HCT116 (cell line): ENCODE measurements around the gene TMEM120A. TPM values are rescaled to one million over a fixed set of nuclear protein-coding genes. Genes with fewer than 3 reads are reported as not detected.

ENCODE experiments used
- ATAC-seq: fragments of 200-7000 bp; cut with Tn5 transposase; 2 replicates; pipeline ENCODE4 v1.9.1; 2020; ENCODE audit warnings: mild to moderate bottlenecking, moderate library complexity
- BruUV-seq: library from RNA; stranded (reverse); fragments of 400-500 nt; replicated peaks from 2 replicates; lab custom pipeline; 2021; lab: Mats Ljungman, UMichigan
- CTCF ChIA-PET: fragments of 300-600 bp; sonication (Branson Sonifier 250); formaldehyde crosslinking; loops from one replicate; lab custom pipeline; 2021; ENCODE audit warnings: antibody characterized with exemption; lab: Charles Lee
- POLR2A ChIA-PET: fragments of 300-600, 350-600 bp; sonication (Branson Sonifier 250); formaldehyde crosslinking; loops from one replicate; lab custom pipeline; 2021; ENCODE audit warnings: antibody characterized with exemption; lab: Charles Lee
- RAD21 ChIA-PET, 2 experiments: fragments of 300-600 bp; sonication (Branson Sonifier 250); formaldehyde crosslinking; loops; one replicate each; lab custom pipeline; 2023; ENCODE audit warnings: low total read pairs in 2 of 2; ENCODE audit not compliant: uncharacterized antibody in 2 of 2, unreplicated experiment in 2 of 2, low non-redundant PET in 1 of 2; lab: Charles Lee
- DNase-seq: peaks from one replicate; pipeline ENCODE4 v3.0.0-alpha.2; 2010; ENCODE audit warnings: low read depth, low spot score
- H2AFZ ChIP-seq: fragments of 200-600 bp; shearing (Covaris generic), sonication (generic); 2 replicates; pipeline ENCODE4 v1.6.1; 2017; ENCODE audit warnings: low read depth, mixed run types, mixed read lengths, antibody characterized with exemption, low read length; ENCODE audit not compliant: poor library complexity, severe bottlenecking
- H3K27ac ChIP-seq: 2 replicates; pipeline ENCODE4 v1.5.1; 2012; ENCODE audit warnings: low read depth, low read length
- H3K27me3 ChIP-seq: fragments of 200-600 bp; sonication (generic); 2 replicates; pipeline ENCODE4 v1.6.1; 2016; ENCODE audit warnings: mixed run types, low read length, mixed read lengths; ENCODE audit not compliant: insufficient read depth
- H3K36me3 ChIP-seq, 2 experiments: fragments of 200-500 bp in 1 of 2; fragments of 200-600 bp in 1 of 2; sonication (Bioruptor generic) in 1 of 2; sonication (generic) in 1 of 2; 2 replicates each; pipeline versions ENCODE4 v1.5.1 to v1.6.1; 2014 to 2016; ENCODE audit warnings: low read length in 2 of 2, inconsistent platforms in 1 of 2, mixed read lengths in 1 of 2, mixed run types in 1 of 2; ENCODE audit not compliant: insufficient read depth in 2 of 2, control insufficient read depth in 1 of 2
- H3K4me1 ChIP-seq, 2 experiments: fragments of 200-600 bp in 1 of 2; sonication (generic) in 1 of 2; 2 replicates each; pipeline versions ENCODE4 v1.5.1 to v1.6.1; 2012 to 2017; ENCODE audit warnings: low read length in 2 of 2, inconsistent platforms in 1 of 2, mild to moderate bottlenecking in 1 of 2, mixed read lengths in 1 of 2, mixed run types in 1 of 2, moderate library complexity in 1 of 2; ENCODE audit not compliant: insufficient read depth in 2 of 2, control insufficient read depth in 1 of 2
- H3K4me2 ChIP-seq: fragments of 200-600 bp; sonication (generic); 2 replicates; pipeline ENCODE4 v1.6.1; 2017; ENCODE audit warnings: mixed run types, low read length, mixed read lengths
- H3K4me3 ChIP-seq, 2 experiments: fragments of 200-600 bp in 1 of 2; sonication (generic) in 1 of 2; replicated peaks in 1 of 2; 2 replicates each; pipeline ENCODE4 v1.5.1; 2011 to 2016; ENCODE audit warnings: low read length in 2 of 2, control low read depth in 1 of 2, low read depth in 1 of 2, mild to moderate bottlenecking in 1 of 2, mixed read lengths in 1 of 2, mixed run types in 1 of 2
- H3K79me2 ChIP-seq: fragments of 200-600 bp; sonication (generic); 2 replicates; pipeline ENCODE4 v1.6.1; 2017; ENCODE audit warnings: mild to moderate bottlenecking, mixed run types, low read length, moderate library complexity, mixed read lengths; ENCODE audit not compliant: insufficient read depth
- H3K9ac ChIP-seq: fragments of 200-600 bp; sonication (generic); 2 replicates; pipeline ENCODE4 v1.6.1; 2016; ENCODE audit warnings: low read length, mixed read lengths
- H3K9me2 ChIP-seq: fragments of 200-600 bp; sonication (generic), shearing (Covaris generic); 2 replicates; pipeline ENCODE4 v1.6.1; 2017; ENCODE audit warnings: mixed run types, mild to moderate bottlenecking, moderate library complexity; ENCODE audit not compliant: insufficient read depth
- H3K9me3 ChIP-seq, 2 experiments: fragments of 200-500 bp in 1 of 2; fragments of 200-600 bp in 1 of 2; sonication (Bioruptor generic) in 1 of 2; sonication (generic) in 1 of 2; 2 replicates each; pipeline ENCODE4 v1.6.1; 2014 to 2017; ENCODE audit warnings: low read length in 2 of 2, mixed read lengths in 2 of 2, inconsistent platforms in 1 of 2, low read depth in 1 of 2, mild to moderate bottlenecking in 1 of 2, mixed run types in 1 of 2, moderate library complexity in 1 of 2; ENCODE audit not compliant: control insufficient read depth in 1 of 2, insufficient read depth in 1 of 2
- H4K20me1 ChIP-seq: fragments of 200-600 bp; sonication (generic), shearing (Covaris generic); 2 replicates; pipeline ENCODE4 v1.6.1; 2017; ENCODE audit warnings: mixed run types, mild to moderate bottlenecking, moderate library complexity; ENCODE audit not compliant: insufficient read depth
- ATF3 ChIP-seq: IDR thresholded peaks from 2 replicates; pipeline ENCODE4 v1.6.1; 2012
- CEBPB ChIP-seq: IDR thresholded peaks from 2 replicates; pipeline ENCODE4 v1.6.1; 2012; ENCODE audit warnings: low read depth
- EGR1 ChIP-seq: IDR thresholded peaks from 2 replicates; pipeline ENCODE4 v1.6.1; 2012; ENCODE audit warnings: low read depth
- EZH2 ChIP-seq: fragments of 200-600 bp; sonication (generic); IDR thresholded peaks from 2 replicates; pipeline ENCODE4 v1.6.1; 2017; ENCODE audit warnings: antibody characterized with exemption, mixed run types
- EZH2phosphoT487 ChIP-seq: fragments of 200-600 bp; IDR thresholded peaks from 2 replicates; pipeline ENCODE4 v1.6.1; 2018; ENCODE audit warnings: antibody characterized with exemption, borderline replicate concordance
- JUND ChIP-seq: IDR thresholded peaks from 2 replicates; pipeline ENCODE4 v1.6.1; 2012
- MAX ChIP-seq: IDR thresholded peaks from 2 replicates; pipeline ENCODE4 v1.6.1; 2012
- POLR2AphosphoS5 ChIP-seq: IDR thresholded peaks from 2 replicates; pipeline ENCODE4 v1.6.1; 2011; ENCODE audit warnings: mild to moderate bottlenecking, low read depth, low read length, moderate library complexity
- RAD21 ChIP-seq: IDR thresholded peaks from 2 replicates; pipeline ENCODE4 v1.6.1; 2012; ENCODE audit warnings: low read depth, mild to moderate bottlenecking
- ZBTB33 ChIP-seq: IDR thresholded peaks from 2 replicates; pipeline ENCODE4 v1.6.1; 2011; ENCODE audit warnings: mild to moderate bottlenecking, low read length, moderate library complexity; ENCODE audit not compliant: insufficient replicate concordance; ENCODE audit errors: extremely low read depth
- ZFX ChIP-seq: fragments of 450-650 bp; IDR thresholded peaks from 2 replicates; pipeline ENCODE4 v1.6.1; 2017
- intact Hi-C: fragments of 100-400 bp; cut with micrococcal nuclease; formaldehyde crosslinking; loops from 2 replicates; pipeline ENCODE4 v1.10.0; 2022
- total RNA-seq: library from RNA; stranded (reverse); gene quantifications from one replicate; pipeline ENCODE4 v1.2.1, GENCODE V29; 2021; ENCODE audit not compliant: unreplicated experiment

TMEM120A gene
- total RNA-seq, 1 experiment from 2014 or later: 25.9 TPM

DNA sequence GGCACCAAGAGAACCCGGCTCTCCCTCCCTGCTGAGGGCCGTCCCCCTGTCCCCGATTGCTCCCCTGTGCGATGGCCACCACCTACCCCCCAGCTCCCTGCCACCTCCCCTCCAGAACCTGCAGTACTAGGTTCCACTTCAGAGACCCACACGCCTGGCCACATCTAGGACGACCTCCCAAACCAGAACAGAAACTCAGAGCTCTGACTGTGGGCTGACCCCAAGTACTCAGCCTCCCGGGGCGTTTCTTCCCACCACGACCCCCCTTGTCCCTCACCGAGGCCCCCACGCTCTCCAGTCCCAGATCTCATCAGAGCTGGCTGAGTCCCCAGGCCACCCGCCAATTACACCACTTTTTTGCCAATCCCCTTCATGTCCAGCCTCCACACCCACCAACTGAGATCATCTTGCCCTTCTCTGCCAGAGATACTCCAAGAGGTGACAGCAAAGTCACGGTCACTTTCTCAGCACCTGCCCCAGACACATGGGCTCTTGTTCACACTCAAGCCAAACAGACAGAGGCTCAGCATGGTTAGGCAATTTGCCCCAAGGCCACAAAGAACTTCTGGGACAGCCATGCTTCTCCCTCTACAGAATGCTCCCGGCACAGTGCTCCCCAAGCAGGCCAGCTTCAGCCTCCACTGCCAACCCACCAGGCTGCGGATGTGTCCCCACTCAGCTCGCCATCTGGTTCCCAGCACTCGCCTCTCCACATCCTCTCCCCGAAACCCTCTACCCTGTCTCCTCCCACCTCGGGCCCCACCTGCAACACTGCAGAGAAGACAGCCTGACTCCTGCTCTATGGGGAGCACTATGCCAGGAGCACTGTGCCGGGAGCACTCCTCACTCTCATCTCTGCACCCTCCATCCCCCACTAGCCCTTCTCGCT, 4.7 kb downstream of the TMEM120A start:
- intact Hi-C loops: no loop called here
- POLR2A ChIA-PET: no interaction called here
- no peak overlapping the region for H3K4me2 ChIP-seq

DNA sequence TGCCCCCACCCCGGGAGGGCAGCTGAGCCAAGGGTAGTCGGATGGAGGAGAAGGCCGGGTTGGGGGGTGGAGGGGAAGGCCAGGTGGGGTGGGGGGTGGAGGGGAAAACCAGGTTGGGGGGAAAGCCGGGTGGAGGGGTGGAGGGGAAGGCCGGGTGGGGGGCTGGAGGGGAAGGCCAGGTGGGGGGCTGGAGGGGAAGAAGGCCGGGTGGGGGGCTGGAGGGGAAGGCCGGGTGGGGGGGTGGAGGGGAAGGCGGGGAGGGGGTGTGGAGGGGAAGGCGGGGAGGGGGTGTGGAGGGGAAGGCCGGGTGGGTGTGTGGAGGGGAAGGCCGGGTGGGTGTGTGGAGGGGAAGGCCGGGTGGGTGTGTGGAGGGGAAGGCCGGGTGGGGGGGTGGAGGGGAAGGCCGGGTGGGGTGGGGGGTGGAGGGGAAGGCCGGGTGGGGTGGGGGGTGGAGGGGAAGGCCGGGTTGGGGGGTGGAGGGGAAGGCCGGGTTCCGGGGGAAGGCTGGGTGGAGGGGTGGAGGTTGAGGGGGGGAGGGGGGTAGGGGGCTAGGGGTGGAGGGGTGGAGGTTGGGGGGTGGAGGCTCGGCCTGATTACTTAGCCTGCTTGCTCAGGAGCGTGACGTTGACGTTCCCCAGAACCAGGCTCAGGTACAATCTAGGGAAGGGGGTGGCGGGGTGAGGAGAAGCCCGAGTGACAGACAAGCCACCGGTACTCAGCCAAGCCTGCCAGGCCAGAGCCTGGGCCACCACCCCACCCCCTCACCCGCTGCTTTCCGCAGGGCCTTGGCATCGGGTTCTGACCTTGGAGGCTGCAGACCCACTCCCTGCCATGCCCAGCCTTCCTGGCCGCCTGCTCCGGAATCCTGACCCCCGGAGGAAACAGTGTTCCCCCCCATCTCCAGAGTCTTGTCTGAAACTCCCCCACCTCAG, 5.6 kb downstream of the TMEM120A start:
- Histone ChIP-seq H3K27ac (no peak overlapping the region), H3K9me2 (no peaks in the 10 kb centered on the region), H4K20me1 (no peaks in the 10 kb centered on the region), H3K36me3 (peaks cover 0 to 10% of the 10 kb centered on the region in 2 experiments; a peak in 2 of 4 replicates), H3K27me3 (no peaks in the 10 kb centered on the region), H3K9ac (no peak overlapping the region), H3K4me2 (no peak overlapping the region), H3K4me3 (no peak overlapping the region), H3K9me3 (no peaks in the 10 kb centered on the region), H3K4me1 (peaks cover 24 to 32% of the 10 kb centered on the region in 2 experiments; a peak in 3 of 4 replicates), H3K79me2 (no peaks in the 10 kb centered on the region), H2AFZ (no peak overlapping the region)
- no TSS peak for BruUV-seq
- ATAC-seq: no peak
- no peak for TF ChIP-seq ZBTB33
- TF ChIP-seq POLR2AphosphoS5: no peak
- TF ChIP-seq ATF3: no peak
- no peak for TF ChIP-seq ZFX
- TF ChIP-seq EZH2: no peak
- no peak for TF ChIP-seq JUND
- no peak for TF ChIP-seq MAX
- no peak for TF ChIP-seq EGR1
- TF ChIP-seq RAD21: no peak
- no peak for TF ChIP-seq EZH2phosphoT487
- intact Hi-C loops: no loop called here
- CTCF ChIA-PET: no interaction called here
- POLR2A ChIA-PET: no interaction called here
- RAD21 ChIA-PET: no interaction called here
- DNase-seq: no peak

More for the DNA sequence above, 4.7 kb downstream of the TMEM120A start:
- DNase-seq (no peak), ATAC-seq (no peak)
- no peaks in the 10 kb centered on the region for H3K79me2 ChIP-seq
- H3K9me2 ChIP-seq: no peaks in the 10 kb centered on the region
- H3K27ac ChIP-seq: no peak overlapping the region
- no peak overlapping the region for H3K9ac ChIP-seq
- no peak overlapping the region for H3K4me3 ChIP-seq
- RAD21 ChIA-PET: no interaction called here
- no peak overlapping the region for H2AFZ ChIP-seq
- H3K27me3 ChIP-seq: no peaks in the 10 kb centered on the region
- CTCF ChIA-PET: no interaction called here
- H3K4me1 ChIP-seq: peaks cover 24 to 34% of the 10 kb centered on the region in 2 experiments; a peak in 3 of 4 replicates
- H3K9me3 ChIP-seq: no peaks in the 10 kb centered on the region
- H3K36me3 ChIP-seq: peaks cover 0 to 8% of the 10 kb centered on the region in 2 experiments; a peak in 2 of 4 replicates
- TF ChIP-seq EGR1: no peak
- TF ChIP-seq CEBPB: no peak
- H4K20me1 ChIP-seq: no peaks in the 10 kb centered on the region
- no TSS peak for BruUV-seq
